CD4-positive, alpha-beta T cell (primary cell): ENCODE results near the gene MT2A. TPM values are rescaled to one million over a fixed set of nuclear protein-coding genes. Genes with fewer than 3 reads are reported as not detected.

Experiments
- ATAC-seq: fragments of 200-7000 bp; cut with Tn5 transposase; one replicate; pipeline ENCODE4 v1.10.0; 2022; ENCODE audit warnings: mild to moderate bottlenecking; ENCODE audit not compliant: poor library complexity
- CTCF ChIA-PET: fragments of 350-600 bp; sonication (Branson Sonifier 250); formaldehyde crosslinking; loops from one replicate; lab custom pipeline; 2021; ENCODE audit warnings: antibody characterized with exemption, inconsistent platforms; lab: Charles Lee
- POLR2A ChIA-PET: fragments of 350-600 bp; sonication (Branson Sonifier 250); formaldehyde crosslinking; loops from one replicate; lab custom pipeline; 2021; ENCODE audit warnings: antibody characterized with exemption, inconsistent platforms; lab: Charles Lee
- DNase-seq, 14 experiments: peaks; one replicate each; pipeline ENCODE4 v3.0.0-alpha.2; 2013 to 2020; ENCODE audit warnings: mixed read lengths in 2 of 14
- H3K27ac ChIP-seq, 2 donors: one replicate each; pipeline versions ENCODE4 v1.5.1 to v1.7.0; 2013; ENCODE audit warnings: low read length in 2 of 2, low read depth in 1 of 2, mild to moderate bottlenecking in 1 of 2
- H3K27me3 ChIP-seq, 2 experiments: 1 replicate in 1 of 2; 2 replicates in 1 of 2; pipeline versions ENCODE4 v1.6.1 to v1.7.0; 2013; ENCODE audit warnings: low read length in 2 of 2, control low read depth in 1 of 2, mild to moderate bottlenecking in 1 of 2, moderate library complexity in 1 of 2; ENCODE audit not compliant: insufficient read depth in 2 of 2, control insufficient read depth in 1 of 2
- H3K36me3 ChIP-seq: one replicate; pipeline ENCODE4 v1.6.1; 2013; ENCODE audit warnings: low read length, control low read depth; ENCODE audit not compliant: insufficient read depth
- H3K4me1 ChIP-seq: one replicate; pipeline ENCODE4 v1.6.1; 2013; ENCODE audit warnings: low read length, control low read depth; ENCODE audit not compliant: insufficient read depth
- H3K4me3 ChIP-seq: one replicate; pipeline ENCODE4 v1.5.1; 2013; ENCODE audit warnings: mild to moderate bottlenecking, low read length, moderate library complexity
- H3K9me3 ChIP-seq, 2 experiments: 1 replicate in 1 of 2; 2 replicates in 1 of 2; pipeline versions ENCODE4 v1.6.1 to v1.7.0; 2013; ENCODE audit warnings: low read length in 2 of 2, mild to moderate bottlenecking in 2 of 2, control low read depth in 1 of 2, moderate library complexity in 1 of 2; ENCODE audit not compliant: control insufficient read depth in 1 of 2, insufficient read depth in 1 of 2
- H3K27ac Mint-ChIP-seq: one replicate; pipeline ENCODE4 v1.8.0; 2020; ENCODE audit warnings: mixed read lengths
- H3K27me3 Mint-ChIP-seq: one replicate; pipeline ENCODE4 v1.8.0; 2021; ENCODE audit warnings: mixed read lengths
- H3K36me3 Mint-ChIP-seq: one replicate; pipeline ENCODE4 v1.8.0; 2021; ENCODE audit warnings: low read depth, mixed read lengths
- H3K4me1 Mint-ChIP-seq: one replicate; pipeline ENCODE4 v1.8.0; 2021; ENCODE audit warnings: low read depth, mixed read lengths
- H3K4me3 Mint-ChIP-seq: one replicate; pipeline ENCODE4 v1.8.0; 2020; ENCODE audit warnings: mild to moderate bottlenecking, mixed read lengths
- H3K9me3 Mint-ChIP-seq: one replicate; pipeline ENCODE4 v1.8.0; 2020; ENCODE audit warnings: mixed read lengths
- CTCF ChIP-seq: fragments of 200-600 bp; IDR thresholded peaks from one replicate; pipeline ENCODE4 v1.8.0; 2022; ENCODE audit warnings: antibody characterized with exemption, mild to moderate bottlenecking
- intact Hi-C, 2 experiments: fragments of 100-400 bp; cut with DNase I in 1 of 2; cut with micrococcal nuclease in 1 of 2; formaldehyde crosslinking; loops; one replicate each; pipeline versions ENCODE4 v1.15.1 to v1.9.0; 2023 to 2025; cut with DNase I, micrococcal nuclease
- total RNA-seq, 174 experiments: library from RNA in 2 of 174; stranded (reverse) in 2 of 174; gene quantifications; one replicate each; pipeline ENCODE4 v1.2.3 and lab custom pipeline; 2021 to 2026

Gene MT2A
- total RNA-seq, 2 experiments from 2014 or later, result 47.1 to 50.8 TPM

- Mint-ChIP-seq H3K4me1 (peaks cover 21% of the 10 kb centered on the region), H3K4me3 (no peak overlapping the region), H3K27me3 (peaks cover 42% of the 10 kb centered on the region), H3K9me3 (no peaks in the 10 kb centered on the region), H3K27ac (no peak overlapping the region), H3K36me3 (no peaks in the 10 kb centered on the region)
- no peak for ATAC-seq
- Histone ChIP-seq H3K4me1 (peaks cover 21% of the 10 kb centered on the region), H3K9me3 (peaks cover 0 to 5% of the 10 kb centered on the region in 2 experiments), H3K27ac (no peak overlapping the region), H3K4me3 (no peak overlapping the region), H3K27me3 (peaks cover 3 to 18% of the 10 kb centered on the region in 2 experiments), H3K36me3 (no peaks in the 10 kb centered on the region)
- intact Hi-C loops, result no loop called here
- TF ChIP-seq CTCF, result no peak
- no peak for DNase-seq
- CTCF ChIA-PET, result no interaction called here
- POLR2A ChIA-PET, result no interaction called here
Observed at GRCh38 chr16:56645838-56646237, 37.5 kb downstream of the MT2A start.

- H3K27me3 ChIP-seq, result peaks cover 5 to 18% of the 10 kb centered on the region in 2 experiments
- DNase-seq, result no peak
- no peak overlapping the region for H3K4me3 Mint-ChIP-seq
- H3K9me3 Mint-ChIP-seq, result no peaks in the 10 kb centered on the region
- no peaks in the 10 kb centered on the region for H3K36me3 ChIP-seq
- peaks cover 47% of the 10 kb centered on the region for H3K27me3 Mint-ChIP-seq
- no peak for ATAC-seq
- no peak for TF ChIP-seq CTCF
- H3K27ac Mint-ChIP-seq, result no peak overlapping the region
- H3K4me3 ChIP-seq, result no peak overlapping the region
- H3K9me3 ChIP-seq, result peaks cover 0 to 5% of the 10 kb centered on the region in 2 experiments
- ChIA-PET CTCF (no interaction called here), POLR2A (no interaction called here)
- H3K36me3 Mint-ChIP-seq, result no peaks in the 10 kb centered on the region
- peaks cover 17% of the 10 kb centered on the region for H3K4me1 ChIP-seq
- H3K4me1 Mint-ChIP-seq, result peaks cover 15% of the 10 kb centered on the region
- intact Hi-C loops, result no loop called here
- H3K27ac ChIP-seq, result no peak overlapping the region
Observed at GRCh38 chr16:56647641-56648431, 39.5 kb downstream of the MT2A start.

- no peak for DNase-seq
- no peak for ATAC-seq
- H3K36me3 ChIP-seq, result no peaks in the 10 kb centered on the region
- H3K4me3 Mint-ChIP-seq, result no peak overlapping the region
- no peak overlapping the region for H3K27ac ChIP-seq
- CTCF ChIA-PET, result no interaction called here
- no peak overlapping the region for H3K27ac Mint-ChIP-seq
- H3K27me3 ChIP-seq, result peaks cover 5 to 18% of the 10 kb centered on the region in 2 experiments
- H3K4me1 Mint-ChIP-seq, result peaks cover under 1% of the 10 kb centered on the region
- H3K4me3 ChIP-seq, result no peak overlapping the region
- H3K9me3 Mint-ChIP-seq, result no peaks in the 10 kb centered on the region
- TF ChIP-seq CTCF, result no peak
- H3K4me1 ChIP-seq, result peaks cover 3% of the 10 kb centered on the region
- H3K36me3 Mint-ChIP-seq, result no peaks in the 10 kb centered on the region
- POLR2A ChIA-PET, result no interaction called here
- peaks cover 48% of the 10 kb centered on the region for H3K27me3 Mint-ChIP-seq
- H3K9me3 ChIP-seq, result peaks cover 0 to 5% of the 10 kb centered on the region in 2 experiments
- intact Hi-C loops, result no loop called here
Observed at GRCh38 chr16:56649271-56649670, 40.9 kb downstream of the MT2A start.
